Measurements from ENCODE around the gene HBD.

The HBD gene

GRCh38 chr11:5240056-5240455 is 5.8 kb upstream of the HBD start:
- FAIRE-seq (no peak), DNase-seq (ENCODE audit: insufficient read length, low spot score) (no peak)
- TF ChIP-seq CTCF (IDR thresholded peaks at IDR 0.05; ENCODE audit: insufficient read depth, missing control alignments), result no peak

GRCh38 chr11:5239046-5239445 is 4.8 kb upstream of the HBD start:
- FAIRE-seq (no peak), DNase-seq (ENCODE audit: insufficient read length, low spot score) (no peak)
- no peak for TF ChIP-seq CTCF (IDR thresholded peaks at IDR 0.05; ENCODE audit: insufficient read depth, missing control alignments)

- no peak for DNase-seq (ENCODE audit: insufficient read length, low spot score)
- TF ChIP-seq CTCF (IDR thresholded peaks at IDR 0.05; ENCODE audit: insufficient read depth, missing control alignments), result no peak
- no peak for FAIRE-seq
These were observed 4.2 kb upstream of the HBD start for GRCh38 chr11:5238486-5238885.

GRCh38 chr11:5237420-5237819 is 3.1 kb upstream of the HBD start:
- no peak for FAIRE-seq
- DNase-seq (ENCODE audit: insufficient read length, low spot score), result no peak
- TF ChIP-seq CTCF (IDR thresholded peaks at IDR 0.05; ENCODE audit: insufficient read depth, missing control alignments), result no peak

- no peak for TF ChIP-seq CTCF (IDR thresholded peaks at IDR 0.05; ENCODE audit: insufficient read depth, missing control alignments)
- no peak for FAIRE-seq
- DNase-seq (ENCODE audit: insufficient read length, low spot score), result no peak
These were observed 1.2 kb upstream of the HBD start for GRCh38 chr11:5235364-5236095.

- DNase-seq (ENCODE audit: insufficient read length, low spot score), result no peak
- TF ChIP-seq CTCF (IDR thresholded peaks at IDR 0.05; ENCODE audit: insufficient read depth, missing control alignments), result no peak
- FAIRE-seq, result no peak
These were observed 976 bp downstream of the HBD start for GRCh38 chr11:5233307-5233706.

GRCh38 chr11:5232821-5233220 is 1.5 kb downstream of the HBD start:
- TF ChIP-seq CTCF (IDR thresholded peaks at IDR 0.05; ENCODE audit: insufficient read depth, missing control alignments), result no peak
- no peak for DNase-seq (ENCODE audit: insufficient read length, low spot score)
- FAIRE-seq, result no peak
